ENCODE data around the gene HSPBAP1. TPM values are rescaled to one million over a fixed set of nuclear protein-coding genes. Genes with fewer than 3 reads are reported as not detected.
"Not testable (repeated sequence)": the region's sequence is repeated elsewhere in the genome, so short reads cannot be mapped to it uniquely, and the experiment has no call there.

HSPBAP1 gene
- total and polyA plus RNA-seq, 5 donors = 5.6 to 8.3 (median 5.8) TPM

DNA sequence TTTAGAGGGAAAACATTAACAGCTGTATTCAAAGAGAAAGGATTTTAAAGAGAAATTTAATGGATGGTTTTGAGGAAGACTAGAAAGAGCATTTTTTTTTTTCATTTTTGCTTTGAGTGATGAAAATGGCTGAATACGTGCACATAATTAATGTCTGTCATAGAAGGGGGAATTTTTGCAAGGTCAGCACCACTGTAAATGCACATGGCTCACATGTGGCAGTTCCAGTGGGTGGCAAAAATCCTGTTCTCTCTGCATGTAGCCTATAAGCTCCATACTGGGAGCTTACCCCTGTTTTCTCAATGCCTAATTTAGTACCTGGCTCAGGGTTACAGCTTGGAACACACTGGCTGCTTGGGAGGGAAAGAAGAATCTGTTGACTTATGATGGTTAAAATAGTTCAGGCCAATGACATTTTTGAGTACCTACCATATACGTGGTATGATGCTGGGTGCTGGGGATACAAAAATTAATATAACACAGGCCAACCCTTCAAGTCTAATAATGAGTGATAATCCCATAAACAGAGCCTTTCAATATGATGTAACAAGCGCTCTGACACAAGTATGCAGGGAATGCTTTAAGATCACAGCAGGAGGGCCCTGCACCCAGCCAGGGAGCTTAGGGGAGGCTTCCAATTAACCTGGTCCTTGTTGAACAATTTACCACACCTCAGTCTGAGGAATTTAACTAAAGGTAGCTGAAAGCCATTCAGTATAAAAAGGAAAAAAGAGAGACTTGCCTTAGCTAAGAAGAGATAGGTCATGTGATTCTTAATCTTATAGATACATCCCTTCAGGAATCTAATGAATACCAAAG lies 33.0 kb downstream of the HSPBAP1 start:
- Histone ChIP-seq H3K9me3 (ENCODE audit: control insufficient read depth, low read length) (no peaks in the 10 kb centered on the region), H3K4me1 (ENCODE audit: control insufficient read depth, insufficient read depth, low read length) (no peaks in the 10 kb centered on the region), H3K27ac (ENCODE audit: low read length) (no peak overlapping the region), H3K4me3 (ENCODE audit: low read length) (no peak overlapping the region), H3K27me3 (ENCODE audit: control insufficient read depth, insufficient read depth) (no peaks in the 10 kb centered on the region)
- intact Hi-C loops (cut with DNase I) = no loop called here
- ATAC-seq (no peak), DNase-seq (no peak)
- WGBS = 76% methylated on average over 3 of the region's 3 CpGs

DNA sequence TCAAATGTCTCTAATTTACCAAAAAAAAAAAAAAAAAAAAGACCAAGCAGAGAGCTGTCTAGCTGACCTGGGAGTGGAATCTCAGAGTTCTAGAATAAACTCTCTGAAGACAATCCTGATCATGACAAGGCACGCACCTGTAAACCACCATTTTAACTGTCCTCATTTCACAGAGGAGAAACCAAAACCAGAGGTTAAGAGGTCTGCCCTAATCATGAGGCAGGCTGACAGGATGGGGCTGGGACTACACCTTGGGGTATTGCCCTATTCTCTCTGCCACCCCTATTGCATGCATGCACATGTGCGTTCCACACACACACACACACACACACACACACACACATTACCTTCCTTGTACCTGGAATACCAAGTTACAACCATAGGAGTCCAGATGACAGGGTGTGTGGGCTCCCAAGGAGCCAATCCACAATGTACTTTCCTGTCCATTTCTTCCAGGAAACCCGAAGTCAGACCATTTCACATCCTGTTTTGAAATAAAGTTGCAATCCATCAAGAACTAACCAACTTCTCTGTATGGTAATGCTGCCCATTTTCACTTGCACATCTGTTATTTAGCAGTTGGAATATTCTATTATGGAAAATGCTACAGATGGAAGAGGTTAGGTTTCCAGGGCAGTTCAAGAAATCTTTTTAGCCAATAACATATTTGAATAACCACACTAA lies 34.6 kb downstream of the HSPBAP1 start:
- H3K27ac ChIP-seq (ENCODE audit: low read length) = no peak overlapping the region
- WGBS = 75% methylated on average over 3 of the region's 3 CpGs

DNA sequence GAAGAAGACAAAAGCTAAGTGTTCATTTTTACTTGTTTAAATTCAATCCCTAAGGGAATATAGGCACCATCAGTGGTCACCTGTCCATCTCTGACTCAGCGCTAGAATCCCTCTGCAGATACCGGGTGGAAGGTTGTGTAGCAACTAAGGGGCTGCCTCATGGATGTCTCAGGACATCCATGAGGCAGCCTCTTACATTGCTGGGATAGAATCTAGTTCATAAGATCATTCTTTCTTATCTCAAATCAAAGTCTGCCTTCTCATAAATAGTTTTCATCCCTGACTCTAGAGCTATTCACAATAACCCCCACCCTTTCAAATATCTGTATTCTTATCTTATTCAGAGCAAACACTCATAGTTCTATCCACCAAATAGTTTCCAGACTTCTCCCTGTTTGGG lies 38.1 kb downstream of the HSPBAP1 start:
- H3K4me3 ChIP-seq (ENCODE audit: low read length) = no peak overlapping the region
- no peaks in the 10 kb centered on the region for H3K4me1 ChIP-seq (ENCODE audit: control insufficient read depth, insufficient read depth, low read length)
- H3K9me3 ChIP-seq (ENCODE audit: control insufficient read depth, low read length) = no peaks in the 10 kb centered on the region
- no peak overlapping the region for H3K27ac ChIP-seq (ENCODE audit: low read length)
- no peak for ATAC-seq
- H3K27me3 ChIP-seq (ENCODE audit: control insufficient read depth, insufficient read depth) = no peaks in the 10 kb centered on the region
- 90% methylated on average over 2 of the region's 2 CpGs for WGBS
- no peak for DNase-seq
- intact Hi-C loops (cut with DNase I) = no loop called here

More for the DNA sequence above, 34.6 kb downstream of the HSPBAP1 start:
- Histone ChIP-seq H3K27me3 (ENCODE audit: control insufficient read depth, insufficient read depth) (no peaks in the 10 kb centered on the region), H3K4me3 (ENCODE audit: low read length) (no peak overlapping the region), H3K4me1 (ENCODE audit: control insufficient read depth, insufficient read depth, low read length) (no peaks in the 10 kb centered on the region), H3K9me3 (ENCODE audit: control insufficient read depth, low read length) (no peaks in the 10 kb centered on the region)
- DNase-seq (no peak), ATAC-seq (peak in 1 of 2 donors; percentile 30)
- intact Hi-C loops (cut with DNase I) = no loop called here

DNA sequence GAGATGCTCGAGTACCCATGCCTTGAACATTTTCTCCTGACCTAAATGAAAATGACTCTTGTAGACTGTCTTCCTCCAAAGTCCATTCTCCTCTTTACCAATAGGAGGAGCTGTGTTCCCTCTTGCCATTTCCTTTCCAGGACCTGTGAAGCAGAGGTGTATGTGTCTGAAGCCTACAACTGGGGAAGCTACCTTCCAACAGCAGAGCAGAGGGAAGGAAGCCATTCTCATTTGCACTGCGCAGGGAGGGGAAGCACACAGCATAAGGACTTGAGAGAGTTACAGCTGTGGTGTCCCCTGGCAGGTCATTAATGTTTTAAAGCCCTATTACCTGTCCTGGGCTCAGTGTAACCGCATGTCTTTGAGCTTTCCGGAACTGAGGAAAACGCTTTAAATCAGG lies 38.7 kb downstream of the HSPBAP1 start:
- DNase-seq = no peak
- Histone ChIP-seq H3K9me3 (ENCODE audit: control insufficient read depth, low read length) (no peaks in the 10 kb centered on the region), H3K4me1 (ENCODE audit: control insufficient read depth, insufficient read depth, low read length) (no peaks in the 10 kb centered on the region), H3K27me3 (ENCODE audit: control insufficient read depth, insufficient read depth) (no peaks in the 10 kb centered on the region), H3K27ac (ENCODE audit: low read length) (no peak overlapping the region), H3K4me3 (ENCODE audit: low read length) (no peak overlapping the region)
- ATAC-seq = peak; percentile 19 to 35
- 83% methylated on average over 5 of the region's 5 CpGs for WGBS
- intact Hi-C loops (cut with DNase I) = no loop called here

DNA sequence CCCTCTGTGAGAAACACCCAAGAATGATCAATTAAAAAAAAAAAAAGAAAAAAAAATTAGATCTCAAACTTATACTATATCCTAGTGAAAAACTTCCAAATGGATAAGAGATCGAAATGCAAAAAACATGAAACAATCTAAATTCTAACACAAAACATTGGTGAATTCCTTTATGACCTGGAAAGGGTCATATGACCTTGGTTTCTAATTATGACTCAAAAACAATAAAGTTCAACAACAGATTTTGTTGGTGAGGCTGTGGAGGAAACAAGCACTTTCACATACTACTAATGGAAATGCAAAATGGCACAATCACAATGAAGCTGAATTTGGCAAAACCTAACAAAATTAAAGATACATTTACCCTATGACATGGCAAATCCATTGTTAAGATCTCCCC lies 45.3 kb downstream of the HSPBAP1 start:
- no peak overlapping the region for H3K27ac ChIP-seq (ENCODE audit: low read length)
- ATAC-seq = no peak
- no peak for DNase-seq
- no peaks in the 10 kb centered on the region for H3K9me3 ChIP-seq (ENCODE audit: control insufficient read depth, low read length)
- intact Hi-C loops (cut with DNase I) = no loop called here
- H3K27me3 ChIP-seq (ENCODE audit: control insufficient read depth, insufficient read depth) = no peaks in the 10 kb centered on the region
- WGBS = 100% methylated on average over 1 of the region's 1 CpG
- H3K4me3 ChIP-seq (ENCODE audit: low read length) = no peak overlapping the region
- H3K4me1 ChIP-seq (ENCODE audit: control insufficient read depth, insufficient read depth, low read length) = no peaks in the 10 kb centered on the region

DNA sequence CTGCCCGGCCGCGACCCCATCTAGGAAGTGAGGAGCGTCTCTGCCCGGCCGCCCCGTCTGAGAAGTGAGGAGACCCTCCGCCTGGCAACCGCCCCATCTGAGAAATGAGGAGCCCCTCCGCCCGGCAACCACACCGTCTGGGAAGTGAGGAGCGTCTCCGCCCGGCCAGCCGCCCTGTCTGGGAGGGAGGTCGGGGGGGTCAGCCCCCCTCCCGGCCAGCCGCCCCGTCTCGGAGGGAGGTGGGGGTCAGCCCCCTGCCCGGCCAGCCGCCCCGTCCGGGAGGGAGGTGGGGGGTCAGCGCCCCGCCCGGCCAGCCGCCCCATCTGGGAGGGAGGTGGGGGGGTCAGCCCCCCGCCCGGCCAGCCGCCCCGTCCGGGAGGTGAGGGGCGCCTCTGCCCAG lies 46.3 kb downstream of the HSPBAP1 start:
- H3K27me3 ChIP-seq (ENCODE audit: control insufficient read depth, insufficient read depth); intact Hi-C loops (cut with DNase I); H3K27ac ChIP-seq (ENCODE audit: low read length); H3K9me3 ChIP-seq (ENCODE audit: control insufficient read depth, low read length); ATAC-seq; H3K4me3 ChIP-seq (ENCODE audit: low read length); H3K4me1 ChIP-seq (ENCODE audit: control insufficient read depth, insufficient read depth, low read length): not testable (repeated sequence)
- WGBS = over 99% methylated on average over 24 of the region's 35 CpGs
- peak in 1 of 3 donors; percentile 61 for DNase-seq

DNA sequence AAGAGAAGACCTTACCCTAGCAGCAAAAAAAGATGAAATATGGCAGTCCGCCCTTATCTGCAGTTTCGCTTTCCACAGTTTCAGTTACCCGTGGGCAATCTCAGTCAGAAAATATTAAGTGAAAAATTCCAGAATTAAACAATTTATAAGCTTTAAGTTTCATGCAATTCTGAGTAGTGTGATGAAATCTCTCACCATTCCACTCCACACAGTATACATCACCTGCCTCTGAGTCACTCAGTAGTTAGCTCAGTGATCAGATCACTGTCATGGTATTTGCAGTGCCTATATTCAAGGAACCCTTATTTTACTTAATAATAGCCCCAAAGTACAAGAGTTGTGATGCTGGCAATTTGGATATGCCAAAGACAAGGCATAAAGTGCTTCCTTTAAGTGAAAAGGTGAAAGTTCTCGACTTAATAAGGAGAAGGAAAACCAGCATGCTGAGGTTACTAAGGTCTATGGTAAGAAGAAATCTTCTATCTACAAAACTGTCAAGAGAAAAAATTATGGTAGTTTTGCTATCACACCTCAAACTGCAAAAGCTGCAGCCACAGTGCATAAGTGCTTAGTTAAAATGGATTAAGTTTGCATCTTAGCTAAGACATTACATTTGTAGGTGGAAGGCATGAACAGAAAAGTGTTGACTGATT lies 48.1 kb downstream of the HSPBAP1 start:
- WGBS = 94% methylated on average over 4 of the region's 4 CpGs

DNA sequence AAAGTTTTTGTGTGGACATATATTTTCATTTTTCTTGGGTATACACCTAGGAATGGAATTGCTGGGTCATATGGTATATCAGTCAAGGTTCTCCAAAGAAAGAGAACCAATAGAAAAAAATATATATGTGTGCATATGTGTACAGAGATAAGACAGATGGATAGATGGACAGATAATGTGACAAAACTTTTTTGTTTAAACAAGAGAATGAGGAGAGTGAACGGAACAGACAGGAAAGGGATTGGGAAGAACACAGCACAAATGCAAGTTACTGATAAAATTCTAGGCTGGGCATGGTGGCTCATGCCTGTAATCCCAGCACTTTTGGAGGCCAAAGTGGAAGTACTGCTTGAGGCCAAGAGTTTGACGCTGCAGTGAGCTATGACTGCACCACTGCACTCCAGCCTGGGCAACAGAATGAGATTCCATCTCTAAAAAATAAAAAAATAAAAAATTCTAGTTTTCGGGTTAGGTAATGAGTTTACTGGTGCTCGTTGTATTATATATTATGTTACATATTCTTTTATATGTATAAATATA lies 50.0 kb downstream of the HSPBAP1 start:
- no peak overlapping the region for H3K4me3 ChIP-seq (ENCODE audit: low read length)
- ATAC-seq (no peak), DNase-seq (no peak)
- no peaks in the 10 kb centered on the region for H3K9me3 ChIP-seq (ENCODE audit: control insufficient read depth, low read length)
- no peaks in the 10 kb centered on the region for H3K27me3 ChIP-seq (ENCODE audit: control insufficient read depth, insufficient read depth)
- H3K4me1 ChIP-seq (ENCODE audit: control insufficient read depth, insufficient read depth, low read length) = no peaks in the 10 kb centered on the region
- intact Hi-C loops (cut with DNase I) = no loop called here
- no peak overlapping the region for H3K27ac ChIP-seq (ENCODE audit: low read length)
- 98% methylated on average over 4 of the region's 4 CpGs for WGBS

More for the DNA sequence above, 48.1 kb downstream of the HSPBAP1 start:
- Histone ChIP-seq H3K27me3 (ENCODE audit: control insufficient read depth, insufficient read depth) (no peaks in the 10 kb centered on the region), H3K9me3 (ENCODE audit: control insufficient read depth, low read length) (no peaks in the 10 kb centered on the region), H3K4me1 (ENCODE audit: control insufficient read depth, insufficient read depth, low read length) (no peaks in the 10 kb centered on the region), H3K27ac (ENCODE audit: low read length) (no peak overlapping the region), H3K4me3 (ENCODE audit: low read length) (no peak overlapping the region)
- intact Hi-C loops (cut with DNase I) = no loop called here
- DNase-seq (no peak), ATAC-seq (no peak)

DNA sequence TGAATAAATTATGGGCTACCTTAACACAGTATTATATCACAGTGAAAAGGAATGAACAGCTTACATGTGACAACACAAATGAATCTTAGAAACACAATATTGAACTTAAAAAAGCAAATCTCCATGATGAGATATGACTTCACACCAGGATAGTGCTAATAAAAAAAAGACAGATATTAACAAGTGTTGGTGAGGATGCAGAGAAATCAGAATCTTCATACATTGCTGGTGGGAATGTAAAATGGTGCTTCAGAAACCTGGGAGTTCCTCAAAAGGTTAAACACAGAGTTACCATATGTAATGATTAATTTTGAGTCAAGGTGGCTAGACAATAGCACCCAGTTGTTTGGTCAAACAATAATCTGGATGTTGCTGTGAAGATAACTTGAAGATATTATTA lies 51.4 kb downstream of the HSPBAP1 start:
- ATAC-seq = no peak
- intact Hi-C loops (cut with DNase I) = no loop called here
- Histone ChIP-seq H3K27me3 (ENCODE audit: control insufficient read depth, insufficient read depth) (no peaks in the 10 kb centered on the region), H3K9me3 (ENCODE audit: control insufficient read depth, low read length) (no peaks in the 10 kb centered on the region), H3K4me1 (ENCODE audit: control insufficient read depth, insufficient read depth, low read length) (no peaks in the 10 kb centered on the region), H3K4me3 (ENCODE audit: low read length) (no peak overlapping the region), H3K27ac (ENCODE audit: low read length) (no peak overlapping the region)
- no peak for DNase-seq

DNA sequence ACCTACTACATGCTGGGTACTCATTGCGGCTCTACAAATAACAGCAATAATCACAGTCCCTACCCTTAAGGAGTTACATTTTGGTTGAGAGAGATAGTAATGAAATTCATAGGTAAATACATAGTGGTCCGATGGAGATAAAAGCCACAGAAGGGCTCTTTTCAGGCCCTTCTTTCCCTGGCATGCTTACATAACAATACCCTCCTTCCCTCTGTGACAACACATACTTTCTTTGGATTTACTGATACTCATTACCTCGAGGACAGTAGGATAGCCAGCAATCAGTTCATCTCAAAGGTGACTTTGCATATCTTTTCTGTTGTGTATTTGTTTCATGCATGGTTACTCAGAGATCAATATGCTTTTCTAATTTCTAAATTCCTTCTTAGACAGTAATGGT lies 54.5 kb downstream of the HSPBAP1 start:
- no peaks in the 10 kb centered on the region for H3K27me3 ChIP-seq (ENCODE audit: control insufficient read depth, insufficient read depth)
- intact Hi-C loops (cut with DNase I) = no loop called here
- H3K9me3 ChIP-seq (ENCODE audit: control insufficient read depth, low read length) = no peaks in the 10 kb centered on the region
- DNase-seq = no peak
- H3K4me3 ChIP-seq (ENCODE audit: low read length) = no peak overlapping the region
- 85% methylated on average over 3 of the region's 3 CpGs for WGBS
- no peaks in the 10 kb centered on the region for H3K4me1 ChIP-seq (ENCODE audit: control insufficient read depth, insufficient read depth, low read length)
- H3K27ac ChIP-seq (ENCODE audit: low read length) = no peak overlapping the region
- ATAC-seq = no peak

Measured in right cardiac atrium (tissue), 5 donors.